Mesendoderm (in vitro differentiated cells): Measurements from ENCODE around the gene LUC7L.

Experiments
- DNase-seq: peaks from one replicate; pipeline ENCODE4 v3.0.0; 2013
- H2AK5ac ChIP-seq: 2 replicates; pipeline ENCODE4 v1.6.1; 2013; ENCODE audit warnings: low read length, inconsistent platforms
- H2BK120ac ChIP-seq: 2 replicates; pipeline ENCODE4 v1.6.1; 2013; ENCODE audit warnings: low read depth, mild to moderate bottlenecking, low read length, moderate library complexity, mixed read lengths
- H2BK15ac ChIP-seq: replicated peaks from 2 replicates; pipeline ENCODE4 v1.6.1; 2013; ENCODE audit warnings: low read depth, mild to moderate bottlenecking, moderate library complexity
- H2BK5ac ChIP-seq: 2 replicates; pipeline ENCODE4 v1.6.1; 2013; ENCODE audit warnings: low read length, inconsistent platforms
- H3K18ac ChIP-seq: 2 replicates; pipeline ENCODE4 v1.6.1; 2013; ENCODE audit warnings: mild to moderate bottlenecking, low read length, mixed read lengths
- H3K23ac ChIP-seq: one replicate; pipeline ENCODE4 v1.6.1; 2013; ENCODE audit warnings: low read length
- H3K27ac ChIP-seq: 2 replicates; pipeline ENCODE4 v1.5.1; 2013; ENCODE audit warnings: low read depth, mild to moderate bottlenecking, inconsistent platforms, low read length, moderate library complexity
- H3K27me3 ChIP-seq: 2 replicates; pipeline ENCODE4 v1.6.1; 2013; ENCODE audit warnings: low read length, control low read depth, mild to moderate bottlenecking, inconsistent platforms; ENCODE audit not compliant: insufficient read depth, poor library complexity
- H3K36me3 ChIP-seq: 2 replicates; pipeline ENCODE4 v1.6.1; 2013; ENCODE audit warnings: low read length, inconsistent platforms; ENCODE audit not compliant: control insufficient read depth, insufficient read depth
- H3K4ac ChIP-seq: one replicate; pipeline ENCODE4 v1.6.1; 2013; ENCODE audit warnings: low read depth, mild to moderate bottlenecking, low read length, moderate library complexity
- H3K4me1 ChIP-seq: 2 replicates; pipeline ENCODE4 v1.6.1; 2013; ENCODE audit warnings: low read depth, low read length, inconsistent platforms; ENCODE audit not compliant: control insufficient read depth
- H3K4me2 ChIP-seq: 2 replicates; pipeline ENCODE4 v1.6.1; 2013; ENCODE audit warnings: low read length
- H3K4me3 ChIP-seq: 2 replicates; pipeline ENCODE4 v1.5.1; 2013; ENCODE audit warnings: mild to moderate bottlenecking, low read length
- H3K56ac ChIP-seq: one replicate; pipeline ENCODE4 v1.6.1; 2013; ENCODE audit warnings: low read length
- H3K79me1 ChIP-seq: 2 replicates; pipeline ENCODE4 v1.6.1; 2013; ENCODE audit warnings: low read length, inconsistent platforms
- H3K79me2 ChIP-seq: 2 replicates; pipeline ENCODE4 v1.6.1; 2013; ENCODE audit warnings: mild to moderate bottlenecking, low read length; ENCODE audit not compliant: control insufficient read depth, insufficient read depth
- H3K9ac ChIP-seq: 2 replicates; pipeline ENCODE4 v1.6.1; 2013; ENCODE audit warnings: low read length, inconsistent platforms
- H4K5ac ChIP-seq: one replicate; pipeline ENCODE4 v1.6.1; 2013; ENCODE audit warnings: low read length
- H4K8ac ChIP-seq: one replicate; pipeline ENCODE4 v1.6.1; 2013; ENCODE audit warnings: low read depth, mild to moderate bottlenecking, control low read depth, low read length, moderate library complexity
- WGBS: extraction: QIAGEN DNeasy Blood & Tissue Kit; methylation state at CpG from one replicate; pipeline ENCODE4 v1.1.7; 2013; ENCODE audit warnings: low lambda C conversion rate, missing lambda C conversion rate; ENCODE audit not compliant: insufficient coverage; ENCODE audit errors: extremely low coverage; 5-methylcytosine and 5-hydroxymethylcytosine counted together

LUC7L gene

GRCh38 chr16:149024-149660 lies 80.1 kb downstream of the LUC7L start:
- H2BK5ac ChIP-seq = no peak overlapping the region
- H3K27me3 ChIP-seq = no peaks in the 10 kb centered on the region
- no peak overlapping the region for H3K4ac ChIP-seq
- H3K36me3 ChIP-seq = no peaks in the 10 kb centered on the region
- no peaks in the 10 kb centered on the region for H3K79me1 ChIP-seq
- H3K9ac ChIP-seq = no peak overlapping the region
- H3K18ac ChIP-seq = no peak overlapping the region
- no peaks in the 10 kb centered on the region for H3K79me2 ChIP-seq
- H2AK5ac ChIP-seq = no peak overlapping the region
- no peak overlapping the region for H2BK120ac ChIP-seq
- no CpG with 5 or more reads among the region's 9 CpGs for WGBS
- H3K56ac ChIP-seq = no peak overlapping the region
- H3K23ac ChIP-seq = no peak overlapping the region
- no peak overlapping the region for H3K27ac ChIP-seq
- H3K4me3 ChIP-seq = no peak overlapping the region
- no peak for DNase-seq
- no peak overlapping the region for H4K5ac ChIP-seq
- no peak overlapping the region for H4K8ac ChIP-seq
- H2BK15ac ChIP-seq = no peak overlapping the region
- no peak overlapping the region for H3K4me2 ChIP-seq
- no peaks in the 10 kb centered on the region for H3K4me1 ChIP-seq

- H3K18ac ChIP-seq = no peak overlapping the region
- no peak overlapping the region for H3K4me2 ChIP-seq
- no peak for DNase-seq
- no peak overlapping the region for H2BK15ac ChIP-seq
- no peak overlapping the region for H2AK5ac ChIP-seq
- no peak overlapping the region for H3K4me3 ChIP-seq
- H3K27me3 ChIP-seq = no peaks in the 10 kb centered on the region
- no peak overlapping the region for H3K9ac ChIP-seq
- no peak overlapping the region for H4K8ac ChIP-seq
- H2BK120ac ChIP-seq = no peak overlapping the region
- no peak overlapping the region for H4K5ac ChIP-seq
- H2BK5ac ChIP-seq = no peak overlapping the region
- no peak overlapping the region for H3K4ac ChIP-seq
- no peak overlapping the region for H3K27ac ChIP-seq
- H3K36me3 ChIP-seq = no peaks in the 10 kb centered on the region
- no peak overlapping the region for H3K23ac ChIP-seq
- WGBS = no CpG with 5 or more reads among the region's 2 CpGs
- no peak overlapping the region for H3K56ac ChIP-seq
- H3K79me2 ChIP-seq = no peaks in the 10 kb centered on the region
- H3K4me1 ChIP-seq = no peaks in the 10 kb centered on the region
- H3K79me1 ChIP-seq = no peaks in the 10 kb centered on the region
Observed at GRCh38 chr16:146646-147045, 82.6 kb downstream of the LUC7L start.

DNA sequence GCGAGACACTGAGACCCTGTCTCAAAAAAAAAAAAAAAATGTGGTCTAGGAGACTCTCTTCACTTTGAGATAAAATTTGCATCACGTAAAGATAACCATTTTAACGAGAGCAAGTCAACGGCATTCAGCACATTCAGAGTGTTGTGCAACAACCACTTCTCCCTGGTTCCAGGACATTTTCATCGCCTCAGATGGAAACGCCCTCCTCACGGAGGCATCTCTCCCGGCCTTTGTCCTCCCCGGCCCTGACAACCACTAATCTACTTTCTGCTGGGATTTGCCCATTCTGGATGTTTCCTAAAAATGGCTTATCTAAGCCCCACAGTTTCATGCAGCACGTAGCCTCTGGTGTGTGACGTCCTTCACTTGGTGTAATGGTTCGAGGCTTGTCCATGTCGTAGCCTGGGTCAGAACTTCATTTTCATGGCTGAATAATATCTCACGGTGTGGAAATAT lies 84.4 kb downstream of the LUC7L start:
- no CpG with 5 or more reads among the region's 14 CpGs for WGBS
- H2BK5ac ChIP-seq = no peak overlapping the region
- no peak for DNase-seq

GRCh38 chr16:143456-143855 lies 85.8 kb downstream of the LUC7L start:
- no peak overlapping the region for H3K4me3 ChIP-seq
- no peak overlapping the region for H4K5ac ChIP-seq
- H3K27me3 ChIP-seq = no peaks in the 10 kb centered on the region
- H2BK120ac ChIP-seq = no peak overlapping the region
- DNase-seq = no peak
- H3K79me1 ChIP-seq = no peaks in the 10 kb centered on the region
- H3K4me2 ChIP-seq = no peak overlapping the region
- no peak overlapping the region for H3K18ac ChIP-seq
- no peaks in the 10 kb centered on the region for H3K4me1 ChIP-seq
- H3K36me3 ChIP-seq = no peaks in the 10 kb centered on the region
- H2BK5ac ChIP-seq = no peak overlapping the region
- H2BK15ac ChIP-seq = no peak overlapping the region
- no peak overlapping the region for H2AK5ac ChIP-seq
- no peak overlapping the region for H4K8ac ChIP-seq
- H3K27ac ChIP-seq = no peak overlapping the region
- no peak overlapping the region for H3K9ac ChIP-seq
- H3K4ac ChIP-seq = no peak overlapping the region
- no peak overlapping the region for H3K23ac ChIP-seq
- no peaks in the 10 kb centered on the region for H3K79me2 ChIP-seq
- WGBS = no CpG with 5 or more reads among the region's 6 CpGs
- H3K56ac ChIP-seq = no peak overlapping the region

More for the DNA sequence above, 84.4 kb downstream of the LUC7L start:
- no peak overlapping the region for H3K23ac ChIP-seq
- H4K5ac ChIP-seq = no peak overlapping the region
- H2AK5ac ChIP-seq = no peak overlapping the region
- H3K4ac ChIP-seq = no peak overlapping the region
- H3K27ac ChIP-seq = no peak overlapping the region
- H3K36me3 ChIP-seq = no peaks in the 10 kb centered on the region
- H3K79me1 ChIP-seq = no peaks in the 10 kb centered on the region
- no peak overlapping the region for H3K56ac ChIP-seq
- H3K9ac ChIP-seq = no peak overlapping the region
- H3K4me3 ChIP-seq = no peak overlapping the region
- H4K8ac ChIP-seq = no peak overlapping the region
- H2BK120ac ChIP-seq = no peak overlapping the region
- no peak overlapping the region for H3K18ac ChIP-seq
- H3K4me1 ChIP-seq = no peaks in the 10 kb centered on the region
- H3K79me2 ChIP-seq = no peaks in the 10 kb centered on the region
- no peaks in the 10 kb centered on the region for H3K27me3 ChIP-seq
- no peak overlapping the region for H2BK15ac ChIP-seq
- H3K4me2 ChIP-seq = no peak overlapping the region

- Histone ChIP-seq H4K5ac (no peak overlapping the region), H3K27ac (no peak overlapping the region), H3K4ac (no peak overlapping the region), H3K36me3 (no peaks in the 10 kb centered on the region), H3K18ac (no peak overlapping the region), H2BK5ac (no peak overlapping the region), H3K79me2 (no peaks in the 10 kb centered on the region), H3K27me3 (no peaks in the 10 kb centered on the region), H3K56ac (no peak overlapping the region), H2AK5ac (no peak overlapping the region), H2BK15ac (no peak overlapping the region), H4K8ac (no peak overlapping the region), H3K4me1 (no peaks in the 10 kb centered on the region), H3K9ac (no peak overlapping the region), H3K23ac (no peak overlapping the region), H3K4me3 (no peak overlapping the region), H3K79me1 (no peaks in the 10 kb centered on the region), H2BK120ac (no peak overlapping the region), H3K4me2 (no peak overlapping the region)
- WGBS = no CpG with 5 or more reads among the region's 6 CpGs
- DNase-seq = no peak
Observed at GRCh38 chr16:143047-143446, 86.2 kb downstream of the LUC7L start.

- Histone ChIP-seq H2AK5ac (no peak overlapping the region), H3K27ac (no peak overlapping the region), H3K9ac (no peak overlapping the region), H3K18ac (no peak overlapping the region), H3K4ac (no peak overlapping the region), H3K79me2 (no peaks in the 10 kb centered on the region), H3K4me2 (no peak overlapping the region), H3K4me1 (no peaks in the 10 kb centered on the region), H3K4me3 (no peak overlapping the region), H4K5ac (no peak overlapping the region), H3K27me3 (no peaks in the 10 kb centered on the region), H2BK120ac (no peak overlapping the region), H3K79me1 (no peaks in the 10 kb centered on the region), H3K36me3 (no peaks in the 10 kb centered on the region), H3K56ac (no peak overlapping the region), H2BK15ac (no peak overlapping the region), H3K23ac (no peak overlapping the region), H4K8ac (no peak overlapping the region), H2BK5ac (no peak overlapping the region)
- DNase-seq = no peak
- no CpG with 5 or more reads among the region's 12 CpGs for WGBS
Observed at GRCh38 chr16:142405-142967, 86.8 kb downstream of the LUC7L start.
